DOHH2 (cell line): ENCODE results near the gene MLLT3.

Source experiments
- H3F3A ChIP-seq: fragments of 200-600 bp; sonication (generic), shearing (Covaris generic); 2 replicates; pipeline ENCODE4 v1.6.0; 2016; ENCODE audit warnings: antibody characterized with exemption, mild to moderate bottlenecking; ENCODE audit not compliant: control insufficient read depth, insufficient read depth
- H3K27ac ChIP-seq: fragments of 200-600 bp; sonication (generic); 2 replicates; pipeline ENCODE4 v1.5.1; 2014; ENCODE audit warnings: low read depth, mild to moderate bottlenecking, low read length, moderate library complexity
- H3K27me3 ChIP-seq: fragments of 200-600 bp; sonication (generic); 2 replicates; pipeline ENCODE4 v1.6.1; 2014; ENCODE audit warnings: mild to moderate bottlenecking, low read length, mixed read lengths; ENCODE audit not compliant: control insufficient read depth
- H3K36me3 ChIP-seq: fragments of 200-600 bp; sonication (generic); 2 replicates; pipeline ENCODE4 v1.6.1; 2014; ENCODE audit warnings: mild to moderate bottlenecking, low read length, moderate library complexity, mixed read lengths; ENCODE audit not compliant: control insufficient read depth
- H3K4me1 ChIP-seq: fragments of 200-600 bp; sonication (generic); 2 replicates; pipeline ENCODE4 v1.6.1; 2014; ENCODE audit warnings: mild to moderate bottlenecking, low read length, mixed read lengths; ENCODE audit not compliant: control insufficient read depth
- H3K4me2 ChIP-seq: fragments of 200-600 bp; sonication (generic); 2 replicates; pipeline ENCODE4 v1.6.0; 2014; ENCODE audit warnings: mild to moderate bottlenecking, low read length, moderate library complexity
- H3K4me3 ChIP-seq: fragments of 200-600 bp; sonication (generic); 2 replicates; pipeline ENCODE4 v1.5.1; 2014; ENCODE audit warnings: mild to moderate bottlenecking, low read length, mixed read lengths
- H3K79me2 ChIP-seq: fragments of 200-600 bp; sonication (generic); 2 replicates; pipeline ENCODE4 v1.6.1; 2014; ENCODE audit warnings: mild to moderate bottlenecking, low read length, mixed read lengths; ENCODE audit not compliant: control insufficient read depth
- H3K9me2 ChIP-seq: fragments of 200-600 bp; sonication (generic); replicated peaks from 2 replicates; pipeline ENCODE4 v1.6.1; 2014; ENCODE audit warnings: mild to moderate bottlenecking, low read length, mixed read lengths; ENCODE audit not compliant: control insufficient read depth
- H3K9me3 ChIP-seq: fragments of 200-600 bp; sonication (generic); 2 replicates; pipeline ENCODE4 v1.6.1; 2014; ENCODE audit warnings: antibody characterized with exemption, low read length, mixed read lengths; ENCODE audit not compliant: control insufficient read depth, insufficient read depth
- H4K20me1 ChIP-seq: fragments of 200-600 bp; sonication (generic); 2 replicates; pipeline ENCODE4 v1.6.0; 2014; ENCODE audit warnings: low read depth, mild to moderate bottlenecking, antibody characterized with exemption, low read length, moderate library complexity; ENCODE audit not compliant: control insufficient read depth, insufficient read depth
- CTCF ChIP-seq: fragments of 200-600 bp; sonication (generic); IDR thresholded peaks from one replicate; pipeline ENCODE4 v1.5.1; 2014; ENCODE audit warnings: antibody characterized with exemption, mild to moderate bottlenecking, low read depth, low read length; ENCODE audit not compliant: poor library complexity, severe bottlenecking
- EZH2phosphoT487 ChIP-seq: fragments of 200-600 bp; sonication (generic); IDR thresholded peaks from 2 replicates; pipeline ENCODE4 v1.6.1; 2017; ENCODE audit warnings: borderline replicate concordance, mild to moderate bottlenecking, antibody characterized with exemption, low read length, moderate library complexity, mixed read lengths

Gene MLLT3

GRCh38 chr9:20636888-20637440 lies 14.7 kb upstream of the MLLT3 start:
- Histone ChIP-seq H3F3A (no peaks in the 10 kb centered on the region), H3K27ac (no peak overlapping the region)
- TF ChIP-seq EZH2phosphoT487, result no peak
- no peak for TF ChIP-seq CTCF

GRCh38 chr9:20634895-20635294 lies 12.6 kb upstream of the MLLT3 start:
- Histone ChIP-seq H3K9me3 (no peaks in the 10 kb centered on the region), H3F3A (no peaks in the 10 kb centered on the region), H3K27me3 (peaks cover 42% of the 10 kb centered on the region), H3K36me3 (no peaks in the 10 kb centered on the region), H3K79me2 (no peaks in the 10 kb centered on the region), H4K20me1 (no peaks in the 10 kb centered on the region), H3K9me2 (no peaks in the 10 kb centered on the region), H3K4me2 (no peak overlapping the region), H3K4me3 (no peak overlapping the region), H3K4me1 (peaks cover 2% of the 10 kb centered on the region), H3K27ac (no peak overlapping the region)
- no peak for TF ChIP-seq CTCF

More at GRCh38 chr9:20636888-20637440, 14.7 kb upstream of the MLLT3 start:
- Histone ChIP-seq H3K79me2 (no peaks in the 10 kb centered on the region), H4K20me1 (no peaks in the 10 kb centered on the region), H3K4me1 (peaks cover 13% of the 10 kb centered on the region), H3K27me3 (peaks cover 34% of the 10 kb centered on the region), H3K9me2 (no peaks in the 10 kb centered on the region), H3K4me2 (no peak overlapping the region), H3K36me3 (no peaks in the 10 kb centered on the region), H3K4me3 (no peak overlapping the region), H3K9me3 (no peaks in the 10 kb centered on the region)

GRCh38 chr9:20632705-20633104 lies 10.4 kb upstream of the MLLT3 start:
- TF ChIP-seq CTCF, result no peak
- no peak for TF ChIP-seq EZH2phosphoT487
- peaks cover 45% of the 10 kb centered on the region for H3K27me3 ChIP-seq

More at GRCh38 chr9:20632705-20633104, 10.4 kb upstream of the MLLT3 start:
- H3K9me3 ChIP-seq, result no peaks in the 10 kb centered on the region
- H3K9me2 ChIP-seq, result no peaks in the 10 kb centered on the region
- H4K20me1 ChIP-seq, result no peaks in the 10 kb centered on the region
- H3K4me1 ChIP-seq, result no peaks in the 10 kb centered on the region
- H3K4me2 ChIP-seq, result no peak overlapping the region
- no peaks in the 10 kb centered on the region for H3K36me3 ChIP-seq
- no peaks in the 10 kb centered on the region for H3K79me2 ChIP-seq
- no peaks in the 10 kb centered on the region for H3F3A ChIP-seq
- H3K27ac ChIP-seq, result no peak overlapping the region
- no peak overlapping the region for H3K4me3 ChIP-seq
